NCI-H510A (cell line): ENCODE results near the gene FAM135A.
"Not testable (repeated sequence)": the region's sequence is repeated elsewhere in the genome, so short reads cannot be mapped to it uniquely, and the experiment has no call there.

Source experiments
- DNase-seq: peaks from one replicate; lab custom pipeline; 2025; lab: John Stamatoyannopoulos, UW

FAM135A gene

GRCh38 chr6:70459699-70460098, 46.4 kb downstream of the FAM135A start:
- not testable (repeated sequence) for DNase-seq

- DNase-seq = no peak
Observed at GRCh38 chr6:70470016-70470415, 56.7 kb downstream of the FAM135A start.

GRCh38 chr6:70470510-70470909, 57.2 kb downstream of the FAM135A start:
- not testable (repeated sequence) for DNase-seq

GRCh38 chr6:70474751-70475150, 61.4 kb downstream of the FAM135A start:
- DNase-seq = no peak

GRCh38 chr6:70479236-70479635, 65.9 kb downstream of the FAM135A start:
- DNase-seq = no peak

- not testable (repeated sequence) for DNase-seq
Observed at GRCh38 chr6:70486638-70487037, 73.3 kb downstream of the FAM135A start.

DNA sequence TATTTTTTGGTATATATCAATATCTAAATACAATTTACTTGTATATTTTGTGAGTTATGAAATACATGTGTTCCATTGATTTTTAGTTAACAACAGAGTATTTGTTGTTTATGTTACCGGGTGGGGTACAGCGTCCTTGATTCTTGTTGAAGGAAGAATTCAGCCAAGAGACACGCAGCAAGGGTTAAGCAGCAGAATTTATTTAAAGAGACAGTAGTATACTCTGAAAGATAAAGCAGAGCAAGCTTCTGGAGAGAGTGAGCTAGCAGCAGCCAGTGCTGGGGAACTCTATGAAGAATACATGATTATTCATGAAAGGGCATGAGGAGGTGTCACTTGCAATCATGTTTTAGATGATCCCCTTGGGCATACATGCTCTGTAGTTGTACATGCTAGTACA, 76.1 kb downstream of the FAM135A start:
- DNase-seq = no peak

- DNase-seq = no peak
Observed at GRCh38 chr6:70494833-70495232, 81.5 kb downstream of the FAM135A start.

DNA sequence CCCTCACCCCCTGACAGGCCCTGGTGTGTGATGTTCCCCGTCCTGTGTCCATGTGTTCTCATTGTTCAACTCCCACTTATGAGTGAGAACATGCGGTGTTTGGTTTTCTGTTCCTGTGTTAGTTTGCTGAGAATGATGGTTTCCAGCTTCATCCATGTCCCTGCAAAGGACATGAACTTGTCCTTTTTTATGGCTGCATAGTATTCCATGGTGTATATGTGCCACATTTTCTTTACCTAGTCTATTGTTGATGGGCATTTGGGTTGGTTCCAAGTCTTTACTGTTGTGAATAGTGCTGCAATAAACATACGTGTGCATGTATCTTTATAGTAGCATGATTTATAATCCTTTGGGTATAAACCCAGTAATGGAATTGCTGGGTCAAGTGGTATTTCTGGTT, 82.5 kb downstream of the FAM135A start:
- not testable (repeated sequence) for DNase-seq

DNA sequence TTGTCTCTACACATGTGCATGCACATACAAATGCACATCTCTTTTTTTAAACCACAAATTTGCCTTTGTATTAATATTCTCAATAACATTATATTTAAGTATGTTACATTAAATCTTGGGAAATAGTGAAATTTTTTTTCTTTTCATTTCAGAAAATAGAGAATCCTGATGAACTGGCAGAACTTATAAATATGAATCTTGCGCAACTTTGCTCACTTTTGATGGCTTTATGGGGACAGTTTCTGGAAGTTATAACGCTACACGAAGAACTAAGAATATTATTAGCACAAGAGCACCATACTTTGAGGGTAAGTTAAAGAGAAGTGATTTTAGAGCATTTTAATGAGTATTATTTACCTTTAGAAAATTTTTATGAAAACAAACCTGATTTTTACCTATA, 89.2 kb downstream of the FAM135A start:
- no peak for DNase-seq

- DNase-seq = no peak
Observed at GRCh38 chr6:70503813-70504465, 90.6 kb downstream of the FAM135A start.

GRCh38 chr6:70506321-70506720, 93.0 kb downstream of the FAM135A start:
- no peak for DNase-seq

GRCh38 chr6:70507161-70507560, 93.9 kb downstream of the FAM135A start:
- DNase-seq = no peak

GRCh38 chr6:70508953-70509352, 95.6 kb downstream of the FAM135A start:
- DNase-seq = no peak

DNA sequence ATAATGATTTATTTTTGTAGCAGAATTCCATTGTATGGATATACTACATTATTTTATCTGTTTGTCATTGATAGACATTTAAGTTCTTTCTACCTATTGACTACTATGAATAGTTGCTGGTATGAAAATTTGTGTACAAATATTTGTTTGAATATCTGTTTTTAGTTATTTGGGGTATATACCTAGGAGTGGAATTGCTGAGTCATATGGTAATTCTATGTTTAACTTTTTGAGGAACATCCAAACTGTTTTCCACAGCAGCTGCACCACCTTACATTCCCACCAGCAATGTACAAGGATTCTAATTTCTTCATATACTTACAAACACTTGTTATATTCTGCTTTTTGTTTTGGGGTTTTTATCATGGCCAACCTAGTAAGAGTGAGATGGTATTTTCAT, 97.3 kb downstream of the FAM135A start:
- DNase-seq = no peak

- DNase-seq = no peak
Observed at GRCh38 chr6:70518723-70519122, 105.4 kb downstream of the FAM135A start.

DNA sequence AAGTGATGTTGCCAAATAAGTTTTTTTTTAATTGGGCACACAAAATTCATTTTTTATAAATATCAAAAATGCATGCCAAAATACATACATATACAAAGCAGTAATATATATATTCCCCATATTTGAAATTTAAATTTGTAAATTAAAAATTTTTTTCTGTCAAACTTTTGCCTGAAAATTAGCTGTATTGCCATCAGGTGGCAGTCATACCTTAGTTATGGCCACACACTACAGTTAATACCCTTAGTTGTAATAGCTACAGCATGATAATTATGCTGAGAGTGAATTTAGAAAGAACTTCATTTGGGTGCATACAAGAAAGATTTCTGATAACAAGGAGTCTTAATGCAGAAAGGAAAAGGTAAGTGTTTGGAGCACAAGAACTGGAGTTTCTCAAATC, 107.3 kb downstream of the FAM135A start:
- DNase-seq = no peak

DNA sequence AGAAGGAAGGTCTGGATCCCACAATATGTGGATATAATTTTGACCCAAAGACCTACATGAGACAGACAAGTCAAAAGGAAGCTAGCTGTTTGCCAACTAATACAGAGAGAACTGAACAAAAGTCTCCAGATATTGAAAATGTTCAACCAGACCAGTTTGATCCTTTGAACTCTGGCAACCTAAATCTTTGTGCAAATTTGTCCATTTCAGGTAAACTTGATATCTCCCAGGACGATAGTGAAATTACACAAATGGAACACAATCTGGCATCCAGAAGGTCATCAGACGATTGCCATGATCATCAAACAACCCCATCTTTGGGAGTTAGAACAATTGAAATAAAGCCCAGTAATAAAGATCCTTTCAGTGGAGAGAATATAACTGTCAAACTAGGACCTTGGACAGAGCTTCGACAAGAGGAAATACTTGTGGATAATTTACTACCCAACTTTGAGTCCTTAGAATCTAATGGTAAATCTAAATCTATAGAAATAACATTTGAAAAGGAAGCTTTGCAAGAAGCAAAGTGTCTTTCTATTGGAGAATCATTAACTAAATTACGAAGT, 111.5 kb downstream of the FAM135A start:
- DNase-seq = no peak

- DNase-seq = no peak
Observed at GRCh38 chr6:70527071-70527737, 113.9 kb downstream of the FAM135A start.

- no peak for DNase-seq
Observed at GRCh38 chr6:70530023-70530422, 116.7 kb downstream of the FAM135A start.

GRCh38 chr6:70531133-70531532, 117.8 kb downstream of the FAM135A start:
- no peak for DNase-seq

DNA sequence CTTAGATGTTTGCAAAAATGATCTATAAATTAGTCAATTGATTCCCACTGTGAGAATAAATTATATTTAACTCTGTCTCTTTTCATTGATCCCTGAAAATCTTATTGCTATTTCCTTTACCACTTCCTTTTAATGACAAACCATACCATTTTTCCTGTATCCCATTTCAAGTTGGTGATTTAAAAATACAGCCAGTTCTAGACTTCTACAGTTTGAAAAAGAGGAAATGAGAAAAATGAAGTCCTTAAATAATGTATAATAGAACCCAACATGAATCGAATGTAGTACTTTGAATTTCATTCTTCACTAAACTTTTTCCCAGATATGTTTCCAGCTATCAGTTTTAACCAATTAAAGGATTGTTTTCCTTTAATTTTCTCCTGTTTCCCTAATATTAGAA, 124.0 kb downstream of the FAM135A start:
- DNase-seq = no peak

GRCh38 chr6:70538376-70538775, 125.1 kb downstream of the FAM135A start:
- no peak for DNase-seq

DNA sequence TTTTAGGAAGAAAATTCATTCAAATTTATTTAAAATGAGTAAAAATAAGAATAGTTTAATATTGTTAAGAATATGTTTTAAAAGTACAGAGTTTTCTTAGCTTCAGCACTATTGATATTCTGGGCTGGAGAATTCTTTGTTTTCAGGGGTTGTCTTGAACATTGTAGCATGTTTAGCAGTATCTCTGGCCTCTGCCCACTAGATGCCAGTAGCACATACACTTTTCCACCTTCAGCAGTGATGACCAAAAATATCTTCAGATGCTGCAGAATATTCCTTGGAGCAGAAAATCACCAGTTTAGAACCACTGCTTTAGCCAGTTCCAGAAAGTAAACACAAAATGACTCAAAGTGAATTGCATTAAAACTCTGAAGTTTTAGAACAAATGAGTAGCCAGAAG, 134.0 kb downstream of the FAM135A start:
- DNase-seq = no peak
